CD14-positive monocyte (primary cell): ENCODE data around the gene INPP4A. TPM values are rescaled to one million over a fixed set of nuclear protein-coding genes. Genes with fewer than 3 reads are reported as not detected.
"Not testable (repeated sequence)": the region's sequence is repeated elsewhere in the genome, so short reads cannot be mapped to it uniquely, and the experiment has no call there.

Experiments used
- DNase-seq, 3 donors: peaks; one replicate each; pipeline ENCODE4 v3.0.0-alpha.2; 2011 to 2022
- H2AFZ ChIP-seq: 2 replicates; pipeline ENCODE4 v1.6.0; 2012; ENCODE audit warnings: mild to moderate bottlenecking, low read depth, low read length, inconsistent platforms; ENCODE audit not compliant: insufficient read depth, poor library complexity, severe bottlenecking
- H3K27ac ChIP-seq, 2 donors: 1 replicate in 1 of 2; 2 replicates in 1 of 2; pipeline ENCODE4 v1.5.1; 2012 to 2013; ENCODE audit warnings: low read length in 2 of 2, control low read depth in 1 of 2, inconsistent platforms in 1 of 2, low read depth in 1 of 2, mild to moderate bottlenecking in 1 of 2
- H3K27me3 ChIP-seq, 2 donors: one replicate each; pipeline versions ENCODE4 v1.6.0 to v1.6.1; 2011 to 2013; ENCODE audit warnings: low read length in 2 of 2; ENCODE audit not compliant: control insufficient read depth in 2 of 2, insufficient read depth in 2 of 2
- H3K36me3 ChIP-seq, 2 donors: replicated peaks in 1 of 2; 1 replicate in 1 of 2; 2 replicates in 1 of 2; pipeline versions ENCODE4 v1.5.1 to v1.6.1; 2012 to 2013; ENCODE audit warnings: low read length in 2 of 2, control low read depth in 1 of 2, inconsistent platforms in 1 of 2, mild to moderate bottlenecking in 1 of 2; ENCODE audit not compliant: insufficient read depth in 2 of 2, control insufficient read depth in 1 of 2
- H3K4me1 ChIP-seq, 2 donors: 1 replicate in 1 of 2; 2 replicates in 1 of 2; pipeline versions ENCODE4 v1.5.1 to v1.6.1; 2012 to 2013; ENCODE audit warnings: low read length in 2 of 2, control low read depth in 1 of 2, inconsistent platforms in 1 of 2, mild to moderate bottlenecking in 1 of 2, moderate library complexity in 1 of 2; ENCODE audit not compliant: insufficient read depth in 2 of 2, control insufficient read depth in 1 of 2
- H3K4me2 ChIP-seq: replicated peaks from 2 replicates; pipeline ENCODE3; 2012; ENCODE audit warnings: low read length, moderate library complexity, mild to moderate bottlenecking; ENCODE audit not compliant: poor library complexity, severe bottlenecking; ENCODE audit errors: extremely low read depth
- H3K4me3 ChIP-seq, 3 experiments: fragments of 200-600 bp in 1 of 3; sonication (generic) in 1 of 3; replicated peaks in 1 of 3; 1 replicate in 2 of 3; 2 replicates in 1 of 3; pipeline ENCODE4 v1.5.1; 2011 to 2013; ENCODE audit warnings: low read length in 3 of 3, mild to moderate bottlenecking in 3 of 3, control low read depth in 2 of 3, low read depth in 2 of 3, inconsistent platforms in 1 of 3, moderate library complexity in 1 of 3
- H3K79me2 ChIP-seq: 2 replicates; pipeline ENCODE4 v1.6.0; 2012; ENCODE audit warnings: mild to moderate bottlenecking, control low read depth, inconsistent platforms, low read length, moderate library complexity; ENCODE audit not compliant: insufficient read depth
- H3K9ac ChIP-seq: 2 replicates; pipeline ENCODE4 v1.6.0; 2017; ENCODE audit warnings: low read length, mild to moderate bottlenecking; ENCODE audit not compliant: insufficient read depth, poor library complexity, severe bottlenecking
- H3K9me3 ChIP-seq, 2 donors: replicated peaks in 1 of 2; 1 replicate in 1 of 2; 2 replicates in 1 of 2; pipeline versions ENCODE4 v1.5.1 to v1.6.1; 2012 to 2013; ENCODE audit warnings: low read length in 2 of 2, control low read depth in 1 of 2; ENCODE audit not compliant: control insufficient read depth in 1 of 2, insufficient read depth in 1 of 2
- H4K20me1 ChIP-seq: 2 replicates; pipeline ENCODE4 v1.6.0; 2012; ENCODE audit warnings: mild to moderate bottlenecking, low read length, control low read depth, moderate library complexity; ENCODE audit not compliant: insufficient read depth
- H3K27ac Mint-ChIP-seq, 7 donors: one replicate each; pipeline ENCODE4 v1.8.0; 2020; ENCODE audit warnings: mild to moderate bottlenecking in 7 of 7, mixed read lengths in 7 of 7, moderate library complexity in 6 of 7, inconsistent platforms in 2 of 7
- H3K27me3 Mint-ChIP-seq, 3 donors: one replicate each; pipeline ENCODE4 v1.8.0; 2021 to 2022; ENCODE audit warnings: low read depth in 3 of 3, mild to moderate bottlenecking in 3 of 3, mixed read lengths in 3 of 3, moderate library complexity in 3 of 3, inconsistent platforms in 1 of 3
- H3K36me3 Mint-ChIP-seq, 2 donors: one replicate each; pipeline ENCODE4 v1.8.0; 2020; ENCODE audit warnings: mixed read lengths in 2 of 2, inconsistent platforms in 1 of 2, mild to moderate bottlenecking in 1 of 2
- H3K4me1 Mint-ChIP-seq: one replicate; pipeline ENCODE4 v1.8.0; 2020; ENCODE audit warnings: mild to moderate bottlenecking, mixed read lengths
- H3K4me3 Mint-ChIP-seq, 2 donors: one replicate each; pipeline ENCODE4 v1.8.0; 2020; ENCODE audit warnings: mild to moderate bottlenecking in 2 of 2, mixed read lengths in 2 of 2, moderate library complexity in 1 of 2
- H3K9me3 Mint-ChIP-seq, 7 donors: one replicate each; pipeline ENCODE4 v1.8.0; 2020 to 2022; ENCODE audit warnings: mixed read lengths in 7 of 7, mild to moderate bottlenecking in 6 of 7, moderate library complexity in 6 of 7, inconsistent platforms in 2 of 7
- WGBS: methylation state at CpG from one replicate; pipeline ENCODE4 v1.1.5; 2013; ENCODE audit warnings: missing lambda C conversion rate; ENCODE audit not compliant: insufficient coverage; 5-methylcytosine and 5-hydroxymethylcytosine counted together
- intact Hi-C, 2 donors: fragments of 100-400 bp; cut with micrococcal nuclease; formaldehyde crosslinking; loops; one replicate each; pipeline versions ENCODE4 v1.15.0 to v1.15.1; 2023
- polyA plus RNA-seq, 3 donors: library from polyadenylated mRNA; depleted of rRNA in 1 of 3; unstranded in 2 of 3; stranded (reverse) in 1 of 3; fragments of 300-500 nt in 2 of 3; fragments of >200 nt in 1 of 3; fragmentation: Illumina TruSeq in 2 of 3; gene quantifications; 1 replicate in 2 of 3; 2 replicates in 1 of 3; pipeline ENCODE4 v1.2.3, GENCODE V29; 2012 to 2021
- TF ChIP-seq, protein P1 (sequence below): fragments of 200-600 bp; IDR thresholded peaks from one replicate; pipeline ENCODE4 v1.8.0; 2022; ENCODE audit warnings: antibody characterized with exemption, mild to moderate bottlenecking

The INPP4A gene
- polyA plus RNA-seq, 3 donors = 13.7 to 52.4 (median 20.7) TPM

DNA sequence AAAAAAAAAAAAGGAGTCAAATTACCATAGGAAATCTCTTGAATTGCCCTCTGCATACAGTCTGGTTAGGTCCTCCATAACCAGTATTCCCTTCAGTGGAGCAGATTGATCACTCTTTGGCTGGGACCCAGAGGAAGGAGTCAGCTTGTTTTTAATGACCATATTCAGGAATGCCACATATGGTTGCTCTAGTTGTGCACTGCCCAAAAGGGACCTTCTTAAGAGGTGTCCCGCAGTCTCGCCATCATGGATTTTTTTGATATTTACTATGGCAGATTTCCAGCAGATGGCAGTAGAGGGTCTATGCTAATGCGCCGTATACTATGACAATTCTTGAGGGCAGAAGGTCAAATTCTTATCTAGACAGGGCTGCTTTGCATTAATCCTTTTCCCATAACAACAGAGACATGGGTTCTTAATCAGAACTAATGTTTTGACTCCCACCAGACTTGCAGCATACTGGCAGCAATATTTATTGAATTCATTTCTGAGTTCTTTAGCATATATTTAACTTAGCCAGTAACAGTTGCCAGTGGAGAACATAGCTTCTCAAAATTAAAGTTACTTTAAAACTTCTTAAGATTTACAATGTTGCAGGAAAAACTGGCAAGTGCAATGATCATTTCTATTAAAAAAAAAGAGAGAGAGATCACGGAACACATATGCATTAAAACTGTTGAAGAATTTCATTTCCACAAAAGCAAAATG is 31.8 kb upstream of the INPP4A start:
- intact Hi-C loops = loop anchor here (2.0 to 5.0 kb wide), 2 partner anchors 104 to 106 kb away; no protein-coding TSS in a partner anchor
- H3K4me1 Mint-ChIP-seq = peaks cover 3% of the 10 kb centered on the region
- peaks cover 4 to 8% (median 6%) of the 10 kb centered on the region in 7 donors for H3K9me3 Mint-ChIP-seq
- H3K9me3 ChIP-seq = peaks cover 4 to 9% of the 10 kb centered on the region in 2 donors
- peaks cover 0 to 2% of the 10 kb centered on the region in 2 donors for H3K4me1 ChIP-seq
- peak; percentile 64 to 78 (median 67) for DNase-seq
- H4K20me1 ChIP-seq = no peaks in the 10 kb centered on the region
- H3K27ac Mint-ChIP-seq = no peak overlapping the region
- H3K4me3 Mint-ChIP-seq = no peak overlapping the region
- H3K79me2 ChIP-seq = no peaks in the 10 kb centered on the region
- H3K27ac ChIP-seq = no peak overlapping the region
- H3K36me3 ChIP-seq = no peaks in the 10 kb centered on the region
- H3K27me3 Mint-ChIP-seq = peaks cover 0 to 6% (median 3%) of the 10 kb centered on the region in 3 donors
- peaks cover 0 to 2% of the 10 kb centered on the region in 2 donors for H3K27me3 ChIP-seq
- H3K4me3 ChIP-seq = no peak overlapping the region
- no peak overlapping the region for H3K9ac ChIP-seq
- H3K36me3 Mint-ChIP-seq = no peaks in the 10 kb centered on the region
- H3K4me2 ChIP-seq = no peak overlapping the region
- TF ChIP-seq, protein P1, sequence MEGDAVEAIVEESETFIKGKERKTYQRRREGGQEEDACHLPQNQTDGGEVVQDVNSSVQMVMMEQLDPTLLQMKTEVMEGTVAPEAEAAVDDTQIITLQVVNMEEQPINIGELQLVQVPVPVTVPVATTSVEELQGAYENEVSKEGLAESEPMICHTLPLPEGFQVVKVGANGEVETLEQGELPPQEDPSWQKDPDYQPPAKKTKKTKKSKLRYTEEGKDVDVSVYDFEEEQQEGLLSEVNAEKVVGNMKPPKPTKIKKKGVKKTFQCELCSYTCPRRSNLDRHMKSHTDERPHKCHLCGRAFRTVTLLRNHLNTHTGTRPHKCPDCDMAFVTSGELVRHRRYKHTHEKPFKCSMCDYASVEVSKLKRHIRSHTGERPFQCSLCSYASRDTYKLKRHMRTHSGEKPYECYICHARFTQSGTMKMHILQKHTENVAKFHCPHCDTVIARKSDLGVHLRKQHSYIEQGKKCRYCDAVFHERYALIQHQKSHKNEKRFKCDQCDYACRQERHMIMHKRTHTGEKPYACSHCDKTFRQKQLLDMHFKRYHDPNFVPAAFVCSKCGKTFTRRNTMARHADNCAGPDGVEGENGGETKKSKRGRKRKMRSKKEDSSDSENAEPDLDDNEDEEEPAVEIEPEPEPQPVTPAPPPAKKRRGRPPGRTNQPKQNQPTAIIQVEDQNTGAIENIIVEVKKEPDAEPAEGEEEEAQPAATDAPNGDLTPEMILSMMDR = peak; percentile 82
- WGBS = 0% methylated on average over 2 of the region's 5 CpGs
- peak overlapping the region; percentile 60 for H2AFZ ChIP-seq

DNA sequence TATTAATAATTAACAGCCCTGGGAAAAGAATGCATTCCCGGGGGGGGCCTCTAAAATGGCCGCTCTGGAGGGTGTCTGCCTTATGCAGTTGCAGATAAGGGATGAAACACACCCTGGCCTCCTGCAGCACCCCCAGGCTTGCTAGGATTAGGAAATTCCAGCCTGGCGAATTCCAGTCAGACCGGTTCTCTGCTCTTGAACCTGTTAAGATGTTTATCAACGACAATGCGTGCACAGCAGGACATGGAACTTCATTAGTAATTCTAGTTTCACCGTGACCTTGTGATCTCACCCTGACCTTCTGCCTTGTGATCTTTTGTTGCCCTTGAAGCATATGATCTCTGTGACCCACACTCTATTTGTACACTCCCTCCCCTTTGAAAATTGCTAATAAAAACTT is 30.4 kb upstream of the INPP4A start:
- not testable (repeated sequence) for H3K4me3 Mint-ChIP-seq, H3K4me1 Mint-ChIP-seq
- 98% methylated on average over 5 of the region's 7 CpGs for WGBS

DNA sequence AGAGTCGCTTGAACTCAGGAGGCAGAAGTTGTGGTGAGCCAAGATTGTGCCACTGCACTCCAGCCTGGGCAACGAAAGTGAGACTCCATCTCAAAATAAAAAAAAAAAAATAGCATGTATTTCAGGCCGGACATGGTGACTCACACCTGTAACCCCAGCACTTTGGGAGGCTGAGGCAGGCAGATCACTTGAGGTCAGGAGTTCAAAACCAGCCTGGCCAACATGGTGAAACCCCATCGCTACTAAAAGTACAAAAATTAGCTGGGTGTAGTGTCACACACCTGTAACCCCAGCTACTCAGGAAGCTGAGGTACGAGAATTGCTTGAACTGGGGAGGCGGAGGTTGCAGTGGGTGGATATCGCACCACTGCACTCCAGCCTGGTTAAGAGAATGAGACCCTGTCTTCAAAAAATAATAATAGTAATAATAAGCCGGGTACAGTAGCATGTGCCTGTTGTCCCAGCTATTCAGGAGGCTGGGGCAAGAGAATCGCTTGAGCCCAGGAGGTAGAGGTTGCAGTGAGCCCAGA is 28.9 kb upstream of the INPP4A start:
- DNase-seq, intact Hi-C loops, H3K27ac ChIP-seq, H2AFZ ChIP-seq, H3K4me3 Mint-ChIP-seq, H3K4me3 ChIP-seq, H3K27me3 Mint-ChIP-seq, H3K27me3 ChIP-seq, H4K20me1 ChIP-seq, H3K9me3 ChIP-seq, H3K9ac ChIP-seq, H3K36me3 Mint-ChIP-seq, H3K79me2 ChIP-seq, H3K4me1 ChIP-seq, H3K4me2 ChIP-seq, H3K36me3 ChIP-seq, H3K27ac Mint-ChIP-seq: not testable (repeated sequence)
- WGBS = 100% methylated on average over 1 of the region's 9 CpGs
- Mint-ChIP-seq H3K4me1 (peaks cover 11% of the 10 kb centered on the region), H3K9me3 (peaks cover 4 to 10% (median 7%) of the 10 kb centered on the region in 7 donors)

More for the DNA sequence above, 30.4 kb upstream of the INPP4A start:
- not testable (repeated sequence) for H3K79me2 ChIP-seq, H3K27me3 Mint-ChIP-seq, H3K36me3 ChIP-seq, H3K4me3 ChIP-seq, H3K36me3 Mint-ChIP-seq, H3K9me3 ChIP-seq, H3K27ac ChIP-seq, DNase-seq, H3K9ac ChIP-seq, H3K4me1 ChIP-seq, H3K9me3 Mint-ChIP-seq, H4K20me1 ChIP-seq, H2AFZ ChIP-seq, H3K4me2 ChIP-seq, H3K27me3 ChIP-seq
- intact Hi-C loops = loop anchor here in 1 of 2 donors (5.0 kb wide), 1 partner anchor 103 kb away; no protein-coding TSS in a partner anchor
- H3K27ac Mint-ChIP-seq = peak overlapping the region in 1 of 7 donors; percentile 19
